GM12864 (cell line): Measurements from ENCODE around the gene MYF5.
"Not testable (repeated sequence)": the region's sequence is repeated elsewhere in the genome, so short reads cannot be mapped to it uniquely, and the experiment has no call there.

ENCODE experiments used
- DNase-seq: peaks from one replicate; pipeline ENCODE4 v3.0.0-alpha.2; 2011; ENCODE audit warnings: low read depth
- H3K4me3 ChIP-seq: 2 replicates; pipeline ENCODE4 v1.5.1; 2011; ENCODE audit warnings: mild to moderate bottlenecking, low read depth, low read length, control low read depth
- CTCF ChIP-seq: IDR thresholded peaks from 2 replicates; pipeline ENCODE4 v1.5.1; 2011; ENCODE audit warnings: low read depth, mild to moderate bottlenecking, moderate library complexity, low read length, control low read depth, inconsistent platforms; ENCODE audit errors: missing control alignments

MYF5 gene

GRCh38 chr12:80716696-80717469 is at the start of gene MYF5:
Gene MYF5 (plus strand): TSS chr12:80716912. CDS start chr12:80717064, 152 bp downstream.
- no peak within 1 kb of the TSS for H3K4me3 ChIP-seq
- no peak for DNase-seq
- TF ChIP-seq CTCF, result no peak

GRCh38 chr12:80670214-80670613 is 46.5 kb upstream of the MYF5 start:
- DNase-seq, result no peak
- no peak for TF ChIP-seq CTCF
- H3K4me3 ChIP-seq, result no peak overlapping the region

GRCh38 chr12:80676042-80676636 is 40.6 kb upstream of the MYF5 start:
- not testable (repeated sequence) for DNase-seq, H3K4me3 ChIP-seq

- DNase-seq, result no peak
- TF ChIP-seq CTCF, result no peak
Measured at GRCh38 chr12:80676856-80677255, 39.9 kb upstream of the MYF5 start.

GRCh38 chr12:80677994-80678393 is 38.7 kb upstream of the MYF5 start:
- DNase-seq, result no peak
- no peak overlapping the region for H3K4me3 ChIP-seq
- TF ChIP-seq CTCF, result no peak

More at GRCh38 chr12:80676856-80677255, 39.9 kb upstream of the MYF5 start:
- no peak overlapping the region for H3K4me3 ChIP-seq

- DNase-seq, result no peak
- no peak for TF ChIP-seq CTCF
- no peak overlapping the region for H3K4me3 ChIP-seq
Measured at GRCh38 chr12:80679346-80680131, 37.2 kb upstream of the MYF5 start.

- no peak for TF ChIP-seq CTCF
- H3K4me3 ChIP-seq, result no peak overlapping the region
- DNase-seq, result no peak
Measured at GRCh38 chr12:80681287-80681686, 35.4 kb upstream of the MYF5 start.
